HCT116 (cell line): ENCODE measurements around the gene EIF5AL1.

Source experiments
- ATF3 ChIP-seq: IDR thresholded peaks from 2 replicates; pipeline ENCODE4 v1.6.1; 2012
- EGR1 ChIP-seq: IDR thresholded peaks from 2 replicates; pipeline ENCODE4 v1.6.1; 2012; ENCODE audit warnings: low read depth
- EZH2 ChIP-seq: fragments of 200-600 bp; sonication (generic); IDR thresholded peaks from 2 replicates; pipeline ENCODE4 v1.6.1; 2017; ENCODE audit warnings: antibody characterized with exemption, mixed run types
- EZH2phosphoT487 ChIP-seq: fragments of 200-600 bp; IDR thresholded peaks from 2 replicates; pipeline ENCODE4 v1.6.1; 2018; ENCODE audit warnings: antibody characterized with exemption, borderline replicate concordance
- POLR2A ChIP-seq: IDR thresholded peaks from 2 replicates; pipeline ENCODE4 v1.7.0; 2011; ENCODE audit warnings: borderline replicate concordance; ENCODE audit not compliant: insufficient read depth, insufficient read length; ENCODE audit errors: extremely low read depth
- POLR2AphosphoS5 ChIP-seq: IDR thresholded peaks from 2 replicates; pipeline ENCODE4 v1.6.1; 2011; ENCODE audit warnings: mild to moderate bottlenecking, low read depth, low read length, moderate library complexity
- RAD21 ChIP-seq: IDR thresholded peaks from 2 replicates; pipeline ENCODE4 v1.6.1; 2012; ENCODE audit warnings: low read depth, mild to moderate bottlenecking
- YY1 ChIP-seq: IDR thresholded peaks from 2 replicates; pipeline ENCODE4 v1.6.1; 2011; ENCODE audit warnings: low read length, low read depth, moderate library complexity, mild to moderate bottlenecking; ENCODE audit not compliant: insufficient replicate concordance; ENCODE audit errors: extremely low read depth
- TF ChIP-seq, protein P1 (sequence below): IDR thresholded peaks from 2 replicates; pipeline ENCODE4 v1.6.1; 2012; ENCODE audit warnings: low read depth
- TF ChIP-seq, protein P2 (sequence below), 3 experiments: fragments of 200-600 bp in 1 of 3; sonication (generic) in 1 of 3; IDR thresholded peaks in 2 of 3; conservative IDR thresholded peaks in 1 of 3; 2 replicates each; pipeline ENCODE4 v1.5.1; 2012 to 2017; ENCODE audit warnings: low read depth in 2 of 3, low read length in 2 of 3, antibody characterized with exemption in 1 of 3, borderline replicate concordance in 1 of 3, control low read depth in 1 of 3, mild to moderate bottlenecking in 1 of 3, mixed read lengths in 1 of 3, mixed run types in 1 of 3, moderate library complexity in 1 of 3; ENCODE audit not compliant: insufficient read depth in 1 of 3

- TF ChIP-seq ATF3 (no peak), YY1 (no peak), POLR2AphosphoS5 (no peak), EZH2 (no peak), EGR1 (no peak), EZH2phosphoT487 (no peak), POLR2A (no peak), RAD21 (no peak)
- TF ChIP-seq, protein P1, sequence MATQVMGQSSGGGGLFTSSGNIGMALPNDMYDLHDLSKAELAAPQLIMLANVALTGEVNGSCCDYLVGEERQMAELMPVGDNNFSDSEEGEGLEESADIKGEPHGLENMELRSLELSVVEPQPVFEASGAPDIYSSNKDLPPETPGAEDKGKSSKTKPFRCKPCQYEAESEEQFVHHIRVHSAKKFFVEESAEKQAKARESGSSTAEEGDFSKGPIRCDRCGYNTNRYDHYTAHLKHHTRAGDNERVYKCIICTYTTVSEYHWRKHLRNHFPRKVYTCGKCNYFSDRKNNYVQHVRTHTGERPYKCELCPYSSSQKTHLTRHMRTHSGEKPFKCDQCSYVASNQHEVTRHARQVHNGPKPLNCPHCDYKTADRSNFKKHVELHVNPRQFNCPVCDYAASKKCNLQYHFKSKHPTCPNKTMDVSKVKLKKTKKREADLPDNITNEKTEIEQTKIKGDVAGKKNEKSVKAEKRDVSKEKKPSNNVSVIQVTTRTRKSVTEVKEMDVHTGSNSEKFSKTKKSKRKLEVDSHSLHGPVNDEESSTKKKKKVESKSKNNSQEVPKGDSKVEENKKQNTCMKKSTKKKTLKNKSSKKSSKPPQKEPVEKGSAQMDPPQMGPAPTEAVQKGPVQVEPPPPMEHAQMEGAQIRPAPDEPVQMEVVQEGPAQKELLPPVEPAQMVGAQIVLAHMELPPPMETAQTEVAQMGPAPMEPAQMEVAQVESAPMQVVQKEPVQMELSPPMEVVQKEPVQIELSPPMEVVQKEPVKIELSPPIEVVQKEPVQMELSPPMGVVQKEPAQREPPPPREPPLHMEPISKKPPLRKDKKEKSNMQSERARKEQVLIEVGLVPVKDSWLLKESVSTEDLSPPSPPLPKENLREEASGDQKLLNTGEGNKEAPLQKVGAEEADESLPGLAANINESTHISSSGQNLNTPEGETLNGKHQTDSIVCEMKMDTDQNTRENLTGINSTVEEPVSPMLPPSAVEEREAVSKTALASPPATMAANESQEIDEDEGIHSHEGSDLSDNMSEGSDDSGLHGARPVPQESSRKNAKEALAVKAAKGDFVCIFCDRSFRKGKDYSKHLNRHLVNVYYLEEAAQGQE, result no peak
- TF ChIP-seq, protein P2, sequence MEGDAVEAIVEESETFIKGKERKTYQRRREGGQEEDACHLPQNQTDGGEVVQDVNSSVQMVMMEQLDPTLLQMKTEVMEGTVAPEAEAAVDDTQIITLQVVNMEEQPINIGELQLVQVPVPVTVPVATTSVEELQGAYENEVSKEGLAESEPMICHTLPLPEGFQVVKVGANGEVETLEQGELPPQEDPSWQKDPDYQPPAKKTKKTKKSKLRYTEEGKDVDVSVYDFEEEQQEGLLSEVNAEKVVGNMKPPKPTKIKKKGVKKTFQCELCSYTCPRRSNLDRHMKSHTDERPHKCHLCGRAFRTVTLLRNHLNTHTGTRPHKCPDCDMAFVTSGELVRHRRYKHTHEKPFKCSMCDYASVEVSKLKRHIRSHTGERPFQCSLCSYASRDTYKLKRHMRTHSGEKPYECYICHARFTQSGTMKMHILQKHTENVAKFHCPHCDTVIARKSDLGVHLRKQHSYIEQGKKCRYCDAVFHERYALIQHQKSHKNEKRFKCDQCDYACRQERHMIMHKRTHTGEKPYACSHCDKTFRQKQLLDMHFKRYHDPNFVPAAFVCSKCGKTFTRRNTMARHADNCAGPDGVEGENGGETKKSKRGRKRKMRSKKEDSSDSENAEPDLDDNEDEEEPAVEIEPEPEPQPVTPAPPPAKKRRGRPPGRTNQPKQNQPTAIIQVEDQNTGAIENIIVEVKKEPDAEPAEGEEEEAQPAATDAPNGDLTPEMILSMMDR (IDR thresholded peaks at IDR 0.05 in 2 of 3, conservative IDR thresholded peaks at IDR 0.05 in 1 of 3; ENCODE audit: borderline replicate concordance in 1 of 3, insufficient read depth in 1 of 3, low read depth in 2 of 3, low read length in 2 of 3), result no peak
Measured at GRCh38 chr10:79472449-79472848, 39.9 kb upstream of the EIF5AL1 start.
